K562 (cell line): ENCODE measurements around the gene THYN1. TPM values are rescaled to one million over a fixed set of nuclear protein-coding genes. Genes with fewer than 3 reads are reported as not detected.

Experiments
- CEBPZ ChIP-seq: fragments of 150-350 bp; IDR thresholded peaks from 2 replicates; pipeline ENCODE4 v1.6.1; 2014; ENCODE audit warnings: low read depth, mild to moderate bottlenecking, low read length, borderline replicate concordance
- HDAC2 ChIP-seq: fragments of 450-650 bp; IDR thresholded peaks from 2 replicates; pipeline ENCODE4 v1.6.1; 2016; ENCODE audit warnings: mild to moderate bottlenecking
- polyA plus RNA-seq, 8 experiments: library from polyadenylated mRNA; depleted of rRNA in 4 of 8; stranded (reverse) in 5 of 8; unstranded in 3 of 8; fragments of >200 nt; fragmentation: Nextera tagmentation in 2 of 8; fragmentation: Illumina TruSeq in 1 of 8; extraction: Ambion mirVana in 2 of 8; extraction: Trizol in 1 of 8; gene quantifications; 2 replicates each; pipeline versions ENCODE4 v1.2.1 to v1.2.3, GENCODE V29; 2011 to 2014; ENCODE audit warnings: inconsistent platforms in 1 of 8, missing spikeins in 1 of 8
- total RNA-seq, 7 experiments: library from RNA; depleted of rRNA in 6 of 7; stranded (reverse); fragments of >200 nt in 6 of 7; fragmentation: Illumina TruSeq in 2 of 7; extraction: Trizol in 2 of 7; gene quantifications; 2 replicates each; pipeline versions ENCODE4 v1.2.1 to v1.2.3, GENCODE V29; 2011 to 2021; ENCODE audit warnings: low replicate concordance in 1 of 7
- TF ChIP-seq, protein P1 (sequence below), 2 experiments: fragments of 450-650 bp; formaldehyde crosslinking in 1 of 2; IDR thresholded peaks; 2 replicates each; pipeline versions ENCODE4 v1.4.0 to v1.6.1; 2014 to 2020; ENCODE audit warnings: mild to moderate bottlenecking in 2 of 2, borderline replicate concordance in 1 of 2, low read depth in 1 of 2
- TF ChIP-seq, protein P2 (sequence below): fragments of 150-350 bp; conservative IDR thresholded peaks from 2 replicates; pipeline ENCODE4 v1.6.1; 2014; ENCODE audit warnings: low read length
- TF ChIP-seq, protein P3 (sequence below): fragments of 250-450 bp; sonication (Bioruptor Pico); IDR thresholded peaks from 2 replicates; pipeline ENCODE4 v1.8.0; 2022; ENCODE audit warnings: inconsistent platforms

THYN1 gene
- total and polyA plus RNA-seq, 9 of the 15 experiments (the other 6 are each of a cell fraction or from before 2014, with no cell fraction given): 54.9 to 279 (median 104) TPM

- TF ChIP-seq, protein P1, sequence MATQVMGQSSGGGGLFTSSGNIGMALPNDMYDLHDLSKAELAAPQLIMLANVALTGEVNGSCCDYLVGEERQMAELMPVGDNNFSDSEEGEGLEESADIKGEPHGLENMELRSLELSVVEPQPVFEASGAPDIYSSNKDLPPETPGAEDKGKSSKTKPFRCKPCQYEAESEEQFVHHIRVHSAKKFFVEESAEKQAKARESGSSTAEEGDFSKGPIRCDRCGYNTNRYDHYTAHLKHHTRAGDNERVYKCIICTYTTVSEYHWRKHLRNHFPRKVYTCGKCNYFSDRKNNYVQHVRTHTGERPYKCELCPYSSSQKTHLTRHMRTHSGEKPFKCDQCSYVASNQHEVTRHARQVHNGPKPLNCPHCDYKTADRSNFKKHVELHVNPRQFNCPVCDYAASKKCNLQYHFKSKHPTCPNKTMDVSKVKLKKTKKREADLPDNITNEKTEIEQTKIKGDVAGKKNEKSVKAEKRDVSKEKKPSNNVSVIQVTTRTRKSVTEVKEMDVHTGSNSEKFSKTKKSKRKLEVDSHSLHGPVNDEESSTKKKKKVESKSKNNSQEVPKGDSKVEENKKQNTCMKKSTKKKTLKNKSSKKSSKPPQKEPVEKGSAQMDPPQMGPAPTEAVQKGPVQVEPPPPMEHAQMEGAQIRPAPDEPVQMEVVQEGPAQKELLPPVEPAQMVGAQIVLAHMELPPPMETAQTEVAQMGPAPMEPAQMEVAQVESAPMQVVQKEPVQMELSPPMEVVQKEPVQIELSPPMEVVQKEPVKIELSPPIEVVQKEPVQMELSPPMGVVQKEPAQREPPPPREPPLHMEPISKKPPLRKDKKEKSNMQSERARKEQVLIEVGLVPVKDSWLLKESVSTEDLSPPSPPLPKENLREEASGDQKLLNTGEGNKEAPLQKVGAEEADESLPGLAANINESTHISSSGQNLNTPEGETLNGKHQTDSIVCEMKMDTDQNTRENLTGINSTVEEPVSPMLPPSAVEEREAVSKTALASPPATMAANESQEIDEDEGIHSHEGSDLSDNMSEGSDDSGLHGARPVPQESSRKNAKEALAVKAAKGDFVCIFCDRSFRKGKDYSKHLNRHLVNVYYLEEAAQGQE (IDR thresholded peaks at IDR 0.05; ENCODE audit: borderline replicate concordance): no peak; the same call in 1 of the 2 replicates
- TF ChIP-seq, protein P1 (CRISPR knock-in tag; IDR thresholded peaks at IDR 0.05; ENCODE audit: low read depth): no peak
- TF ChIP-seq HDAC2: no peak
- no peak for TF ChIP-seq CEBPZ
- TF ChIP-seq, protein P2, sequence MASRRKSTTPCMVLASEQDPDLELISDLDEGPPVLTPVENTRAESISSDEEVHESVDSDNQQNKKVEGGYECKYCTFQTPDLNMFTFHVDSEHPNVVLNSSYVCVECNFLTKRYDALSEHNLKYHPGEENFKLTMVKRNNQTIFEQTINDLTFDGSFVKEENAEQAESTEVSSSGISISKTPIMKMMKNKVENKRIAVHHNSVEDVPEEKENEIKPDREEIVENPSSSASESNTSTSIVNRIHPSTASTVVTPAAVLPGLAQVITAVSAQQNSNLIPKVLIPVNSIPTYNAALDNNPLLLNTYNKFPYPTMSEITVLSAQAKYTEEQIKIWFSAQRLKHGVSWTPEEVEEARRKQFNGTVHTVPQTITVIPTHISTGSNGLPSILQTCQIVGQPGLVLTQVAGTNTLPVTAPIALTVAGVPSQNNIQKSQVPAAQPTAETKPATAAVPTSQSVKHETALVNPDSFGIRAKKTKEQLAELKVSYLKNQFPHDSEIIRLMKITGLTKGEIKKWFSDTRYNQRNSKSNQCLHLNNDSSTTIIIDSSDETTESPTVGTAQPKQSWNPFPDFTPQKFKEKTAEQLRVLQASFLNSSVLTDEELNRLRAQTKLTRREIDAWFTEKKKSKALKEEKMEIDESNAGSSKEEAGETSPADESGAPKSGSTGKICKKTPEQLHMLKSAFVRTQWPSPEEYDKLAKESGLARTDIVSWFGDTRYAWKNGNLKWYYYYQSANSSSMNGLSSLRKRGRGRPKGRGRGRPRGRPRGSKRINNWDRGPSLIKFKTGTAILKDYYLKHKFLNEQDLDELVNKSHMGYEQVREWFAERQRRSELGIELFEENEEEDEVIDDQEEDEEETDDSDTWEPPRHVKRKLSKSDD: no peak
- TF ChIP-seq, protein P3, sequence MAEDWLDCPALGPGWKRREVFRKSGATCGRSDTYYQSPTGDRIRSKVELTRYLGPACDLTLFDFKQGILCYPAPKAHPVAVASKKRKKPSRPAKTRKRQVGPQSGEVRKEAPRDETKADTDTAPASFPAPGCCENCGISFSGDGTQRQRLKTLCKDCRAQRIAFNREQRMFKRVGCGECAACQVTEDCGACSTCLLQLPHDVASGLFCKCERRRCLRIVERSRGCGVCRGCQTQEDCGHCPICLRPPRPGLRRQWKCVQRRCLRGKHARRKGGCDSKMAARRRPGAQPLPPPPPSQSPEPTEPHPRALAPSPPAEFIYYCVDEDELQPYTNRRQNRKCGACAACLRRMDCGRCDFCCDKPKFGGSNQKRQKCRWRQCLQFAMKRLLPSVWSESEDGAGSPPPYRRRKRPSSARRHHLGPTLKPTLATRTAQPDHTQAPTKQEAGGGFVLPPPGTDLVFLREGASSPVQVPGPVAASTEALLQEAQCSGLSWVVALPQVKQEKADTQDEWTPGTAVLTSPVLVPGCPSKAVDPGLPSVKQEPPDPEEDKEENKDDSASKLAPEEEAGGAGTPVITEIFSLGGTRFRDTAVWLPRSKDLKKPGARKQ: no peak
- TF ChIP-seq, all 486 proteins: peak for 2
Measured at GRCh38 chr11:134244593-134244992, 8.6 kb downstream of the THYN1 start (continued).
